HEK293T (cell line): ENCODE data around the gene TPK1.

Experiments
- ARNT ChIP-seq: fragments of 450-650 bp; IDR thresholded peaks from 2 replicates; pipeline ENCODE4 v1.6.1; 2017; ENCODE audit warnings: mild to moderate bottlenecking
- FOXA1 ChIP-seq: fragments of 450-650 bp; IDR thresholded peaks from 2 replicates; pipeline ENCODE4 v1.6.1; 2016; ENCODE audit warnings: mild to moderate bottlenecking
- FOXM1 ChIP-seq: fragments of 450-650 bp; IDR thresholded peaks from 2 replicates; pipeline ENCODE4 v1.6.1; 2017; ENCODE audit warnings: mild to moderate bottlenecking, borderline replicate concordance

DNA sequence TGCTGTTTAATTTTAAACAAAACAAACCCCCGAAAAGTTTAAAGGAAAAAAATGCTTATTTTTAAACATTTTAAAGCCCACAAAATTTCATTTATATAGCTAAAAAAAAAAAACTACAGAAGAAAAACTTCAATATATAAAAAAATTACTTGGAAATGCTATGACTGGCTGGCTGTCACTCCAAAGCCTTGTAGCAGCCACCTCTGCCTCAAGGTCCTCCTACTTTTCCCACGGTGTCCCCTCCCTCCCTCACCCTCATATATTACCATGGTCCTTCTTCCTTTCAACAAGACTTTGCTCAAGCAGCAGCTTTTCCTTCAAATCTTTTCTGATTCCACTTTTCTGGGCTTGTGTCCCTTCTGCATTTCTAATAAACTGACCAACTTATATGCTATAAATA, 122.0 kb downstream of the TPK1 start:
- no peak for TF ChIP-seq FOXM1
- no peak for TF ChIP-seq ARNT
- no peak for TF ChIP-seq FOXA1
